Stimulated activated CD8-positive, alpha-beta memory T cell treated with anti-CD3 and anti-CD28 coated beads, Interleukin-12 subunit alpha, Interleukin-12 subunit beta, amount 100 ng/mL, for 1 hour (primary cell): ENCODE results near the gene SLC34A3.
"Not testable (repeated sequence)": the region's sequence is repeated elsewhere in the genome, so short reads cannot be mapped to it uniquely, and the experiment has no call there.

Experiments used
- DNase-seq: peaks from one replicate; pipeline ENCODE4 v3.0.0-alpha.2; 2020; ENCODE audit warnings: low read depth

The SLC34A3 gene

DNA sequence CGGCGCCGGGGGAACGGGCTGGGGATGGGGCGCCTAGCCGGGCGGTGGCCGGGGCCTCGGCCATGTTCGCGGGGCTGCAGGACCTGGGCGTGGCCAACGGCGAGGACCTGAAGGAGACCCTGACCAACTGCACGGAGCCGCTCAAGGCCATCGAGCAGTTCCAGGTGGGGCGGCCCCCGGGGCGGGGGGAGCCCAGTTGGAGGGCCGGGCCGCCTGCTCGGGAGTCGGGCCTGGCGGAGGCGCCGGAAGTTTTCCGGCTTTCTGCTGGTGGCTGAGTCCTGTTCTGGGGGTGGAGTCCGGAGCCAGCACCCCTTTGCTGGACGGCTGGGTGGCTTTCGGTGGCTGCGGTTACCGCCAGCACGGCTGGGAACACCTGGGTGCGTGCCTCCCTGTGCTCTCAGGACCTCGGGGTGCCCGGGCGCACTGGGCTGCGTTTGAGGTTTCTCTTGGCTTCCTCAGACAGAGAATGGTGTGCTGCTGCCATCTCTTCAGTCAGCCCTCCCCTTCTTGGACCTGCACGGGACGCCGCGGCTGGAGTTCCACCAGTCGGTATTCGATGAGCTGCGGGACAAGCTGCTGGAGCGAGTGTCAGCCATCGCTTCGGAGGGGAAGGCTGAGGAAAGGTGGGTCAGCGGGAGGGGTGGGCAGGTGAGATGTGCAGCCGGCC is 24.9 kb downstream of the SLC34A3 start:
- DNase-seq = no peak

DNA sequence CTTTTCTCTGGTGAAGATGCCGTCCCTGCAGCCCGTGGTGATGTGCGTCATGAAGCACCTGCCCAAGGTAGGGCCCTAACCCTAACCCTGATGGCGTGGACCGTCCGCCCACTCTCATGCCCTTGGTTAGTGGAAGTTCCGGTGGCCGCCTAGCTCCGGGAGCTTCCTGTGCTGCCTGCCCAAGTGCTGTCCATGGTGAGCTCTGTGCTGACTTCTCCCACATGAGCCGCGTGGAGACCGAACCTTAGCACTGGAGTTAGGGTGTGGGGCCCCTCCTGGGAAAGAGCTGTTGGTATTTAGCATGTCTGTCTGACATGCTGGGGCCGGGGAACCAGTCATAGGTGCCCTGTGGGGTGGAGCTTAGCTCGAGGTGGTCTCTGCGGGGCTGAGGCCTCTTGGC is 25.7 kb downstream of the SLC34A3 start:
- DNase-seq = no peak

DNA sequence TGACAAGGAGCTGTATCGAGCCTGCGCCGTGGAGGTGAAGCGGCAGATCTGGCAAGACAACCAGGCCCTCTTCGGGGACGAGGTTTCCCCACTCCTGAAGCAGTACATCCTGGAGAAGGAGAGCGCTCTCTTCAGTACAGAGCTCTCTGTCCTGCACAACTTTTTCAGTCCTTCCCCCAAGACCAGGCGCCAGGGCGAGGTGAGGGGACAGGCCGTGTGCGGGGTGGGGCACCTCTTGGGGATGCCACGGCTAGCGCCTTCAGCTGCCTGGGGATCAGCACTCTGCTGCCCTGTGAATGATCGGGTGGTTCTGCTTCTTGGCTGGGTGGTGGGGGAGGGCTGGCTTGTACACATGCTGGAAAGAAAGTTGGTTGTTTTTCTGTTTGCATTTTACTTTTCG is 26.2 kb downstream of the SLC34A3 start:
- DNase-seq = no peak

DNA sequence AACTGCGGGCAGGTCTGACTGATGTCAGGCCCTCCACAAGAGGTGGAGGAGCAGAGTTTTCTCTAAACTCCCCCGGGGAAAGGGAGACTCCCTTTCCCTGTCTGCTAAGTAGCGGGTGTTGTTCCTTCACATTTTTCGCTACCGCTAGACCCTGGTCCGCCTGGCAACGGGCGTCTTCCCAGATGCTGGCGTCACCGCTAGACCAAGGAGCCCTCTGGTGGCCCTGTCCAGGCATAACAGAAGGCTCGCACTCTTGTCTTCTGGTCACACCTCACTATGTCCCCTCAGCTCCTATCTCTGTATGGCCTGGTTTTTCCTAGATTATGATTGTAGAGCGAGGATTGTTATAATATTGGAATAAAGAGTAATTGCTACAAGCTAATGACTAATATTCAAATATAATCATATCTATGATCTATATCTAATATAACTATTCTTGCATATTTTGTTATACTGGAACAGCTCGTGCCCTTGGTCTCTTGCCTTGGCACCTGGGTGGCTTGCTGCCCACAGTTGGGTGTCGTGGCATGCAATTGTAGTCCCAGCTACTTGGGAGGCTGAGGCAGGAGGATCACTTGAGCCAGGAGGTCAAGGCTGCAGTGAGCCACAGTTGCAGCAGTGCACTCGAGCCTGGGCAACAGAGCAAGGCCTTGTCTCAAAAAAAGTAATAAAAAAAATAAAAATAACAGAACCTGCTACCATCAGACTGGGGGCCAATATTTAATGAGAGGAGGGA is 31.6 kb downstream of the SLC34A3 start:
- DNase-seq = not testable (repeated sequence)

DNA sequence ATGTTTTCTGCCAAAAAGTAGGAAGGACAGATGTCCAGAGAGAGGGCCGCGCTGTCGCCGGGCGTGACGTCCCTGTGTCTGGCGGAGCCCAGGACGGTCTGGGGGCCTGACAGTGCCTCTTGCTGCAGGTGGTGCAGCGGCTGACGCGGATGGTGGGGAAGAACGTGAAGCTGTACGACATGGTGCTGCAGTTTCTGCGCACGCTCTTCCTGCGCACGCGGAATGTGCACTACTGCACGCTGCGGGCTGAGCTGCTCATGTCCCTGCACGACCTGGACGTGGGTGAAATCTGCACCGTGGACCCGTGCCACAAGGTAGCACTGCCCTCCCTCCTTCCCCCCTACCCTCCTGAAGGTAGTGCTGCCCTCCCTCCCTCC is 32.2 kb downstream of the SLC34A3 start:
- no peak for DNase-seq

DNA sequence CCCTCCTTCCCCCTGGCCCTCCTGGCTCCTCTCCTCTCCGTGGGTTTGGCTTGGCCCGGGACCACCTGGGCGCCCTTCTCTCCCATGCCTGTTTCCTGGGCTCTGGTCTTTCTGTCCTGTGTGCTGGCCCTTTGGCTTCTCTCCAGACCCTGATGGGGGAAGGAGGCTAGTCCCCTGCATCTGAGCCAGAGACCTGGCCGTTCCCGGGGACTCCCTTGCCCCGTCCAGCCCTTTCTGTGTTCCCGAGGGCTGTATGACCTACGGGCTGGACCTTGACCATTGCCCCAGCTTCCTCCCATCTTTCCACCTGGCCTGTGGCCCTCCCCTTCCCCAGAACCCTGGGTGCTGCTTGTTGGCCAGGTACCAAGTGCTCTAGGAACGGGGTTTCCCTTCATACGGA is 32.8 kb downstream of the SLC34A3 start:
- no peak for DNase-seq

DNA sequence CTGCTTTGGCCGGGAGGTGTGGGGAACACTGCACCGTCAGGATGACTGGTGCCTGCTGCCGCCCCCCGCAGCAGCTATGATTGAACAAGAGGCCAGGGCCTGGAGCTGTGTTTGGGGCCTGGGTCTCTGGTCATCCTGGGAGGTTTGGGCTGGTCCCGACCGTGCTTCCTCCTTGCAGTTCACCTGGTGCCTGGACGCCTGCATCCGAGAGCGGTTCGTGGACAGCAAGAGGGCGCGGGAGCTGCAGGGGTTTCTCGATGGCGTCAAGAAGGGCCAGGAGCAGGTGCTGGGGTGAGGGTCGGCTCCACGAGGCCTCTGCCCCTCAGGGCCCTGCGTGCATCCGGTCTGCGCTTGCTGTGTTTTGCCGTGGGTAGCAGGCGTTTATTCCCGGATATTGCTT is 33.4 kb downstream of the SLC34A3 start:
- DNase-seq = no peak

DNA sequence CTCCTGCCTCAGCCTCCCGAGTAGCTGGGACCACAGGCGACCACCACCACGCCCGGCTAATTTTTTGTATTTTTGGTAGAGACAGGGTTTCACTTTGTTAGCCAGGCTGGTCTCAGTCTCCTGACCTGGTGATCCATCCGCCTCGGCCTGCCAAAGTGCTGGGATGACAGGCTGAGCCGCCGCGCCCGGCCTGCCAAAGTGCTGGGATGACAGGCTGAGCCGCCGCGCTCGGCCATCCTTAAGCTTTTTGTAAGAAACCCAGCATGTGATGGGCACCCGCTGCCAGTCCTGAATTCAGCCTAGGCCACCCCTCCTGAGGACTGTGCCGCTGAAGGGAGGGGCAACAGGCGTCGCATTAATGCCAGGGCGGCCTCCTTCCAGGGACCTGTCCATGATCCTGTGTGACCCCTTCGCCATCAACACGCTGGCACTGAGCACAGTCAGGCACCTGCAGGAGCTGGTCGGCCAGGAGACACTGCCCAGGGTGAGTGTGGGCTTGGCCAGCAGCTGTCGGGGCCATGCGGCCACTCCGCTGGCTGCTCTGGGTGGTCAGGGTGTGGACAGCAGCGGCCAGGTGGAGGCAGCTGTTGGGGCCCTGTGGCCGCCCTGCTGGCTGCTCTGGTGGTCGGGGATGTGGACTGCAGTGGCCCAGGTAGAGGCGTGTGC is 34.9 kb downstream of the SLC34A3 start:
- no peak for DNase-seq

DNA sequence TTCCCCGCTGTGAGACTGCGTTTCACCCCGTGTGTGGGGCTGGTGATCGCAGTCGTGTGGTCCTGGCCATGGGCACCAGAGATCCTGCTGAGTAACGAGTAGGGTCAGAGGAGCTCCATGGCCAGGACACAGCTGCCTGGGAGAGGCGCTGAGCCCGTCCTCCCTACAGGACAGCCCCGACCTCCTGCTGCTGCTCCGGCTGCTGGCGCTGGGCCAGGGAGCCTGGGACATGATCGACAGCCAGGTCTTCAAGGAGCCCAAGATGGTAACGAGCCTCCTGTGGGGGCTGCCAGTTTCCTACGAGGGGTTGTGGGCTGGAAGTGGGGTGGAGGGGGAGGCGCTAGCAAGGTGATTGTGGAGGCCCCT is 35.4 kb downstream of the SLC34A3 start:
- DNase-seq = no peak

DNA sequence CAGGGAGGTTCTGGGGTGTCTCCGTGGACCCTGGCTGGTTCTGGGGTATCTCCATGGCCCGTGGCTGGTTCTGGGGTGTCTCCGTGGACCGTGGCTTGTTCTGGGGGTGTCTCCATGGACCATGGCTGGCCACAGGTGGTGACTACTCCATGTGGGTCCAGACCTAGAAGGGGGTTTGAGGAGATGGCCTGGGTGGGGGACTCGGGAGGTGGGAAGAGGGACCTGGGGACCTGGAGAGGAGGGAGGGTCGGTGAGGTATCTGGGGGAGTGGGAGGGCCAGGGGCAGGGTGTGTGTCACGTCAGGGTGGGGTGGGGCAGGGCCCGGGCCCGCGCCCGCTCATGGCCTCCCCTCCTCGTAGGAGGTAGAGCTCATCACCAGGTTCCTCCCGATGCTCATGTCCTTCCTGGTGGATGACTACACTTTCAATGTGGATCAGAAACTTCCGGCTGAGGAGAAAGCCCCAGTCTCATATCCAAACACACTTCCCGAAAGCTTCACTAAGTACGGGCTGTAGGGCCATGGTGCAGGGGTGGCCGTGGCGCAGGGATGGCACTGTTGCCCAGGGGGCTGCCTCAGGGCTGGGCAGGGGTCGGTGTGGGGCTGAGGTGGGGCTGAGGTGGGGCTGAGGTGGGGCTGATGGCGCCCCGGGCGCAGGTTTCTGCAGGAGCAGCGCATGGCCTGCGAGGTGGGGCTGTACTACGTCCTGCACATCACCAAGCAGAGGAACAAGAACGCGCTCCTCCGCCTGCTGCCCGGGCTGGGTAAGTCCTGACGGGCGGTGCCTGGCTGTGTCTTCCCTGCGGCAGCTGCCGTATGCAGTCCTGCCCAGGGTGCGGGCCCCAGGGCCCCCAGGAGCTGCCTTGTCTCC is 36.1 kb downstream of the SLC34A3 start:
- DNase-seq = no peak

DNA sequence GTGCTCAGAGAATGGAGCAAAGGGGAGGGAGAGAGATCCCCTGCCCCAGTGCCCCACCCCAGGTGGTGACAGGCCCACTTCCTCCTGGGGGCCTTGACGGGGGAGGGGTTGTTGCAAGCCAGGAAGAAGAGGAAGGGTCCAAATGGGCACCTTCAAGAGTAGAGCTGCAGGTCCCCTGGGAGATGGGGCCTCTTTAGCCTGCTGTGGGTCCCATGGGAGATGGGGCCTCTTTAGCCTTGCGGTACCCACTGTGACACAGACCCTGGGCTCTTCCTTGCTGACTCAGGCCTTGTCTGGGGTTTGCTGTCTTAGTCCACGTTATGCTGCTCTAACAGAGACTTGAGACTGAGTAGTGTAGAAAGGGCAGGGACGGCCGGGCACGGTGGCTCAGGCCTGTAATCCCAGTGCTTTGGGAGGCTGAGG is 37.2 kb downstream of the SLC34A3 start:
- DNase-seq = no peak

DNA sequence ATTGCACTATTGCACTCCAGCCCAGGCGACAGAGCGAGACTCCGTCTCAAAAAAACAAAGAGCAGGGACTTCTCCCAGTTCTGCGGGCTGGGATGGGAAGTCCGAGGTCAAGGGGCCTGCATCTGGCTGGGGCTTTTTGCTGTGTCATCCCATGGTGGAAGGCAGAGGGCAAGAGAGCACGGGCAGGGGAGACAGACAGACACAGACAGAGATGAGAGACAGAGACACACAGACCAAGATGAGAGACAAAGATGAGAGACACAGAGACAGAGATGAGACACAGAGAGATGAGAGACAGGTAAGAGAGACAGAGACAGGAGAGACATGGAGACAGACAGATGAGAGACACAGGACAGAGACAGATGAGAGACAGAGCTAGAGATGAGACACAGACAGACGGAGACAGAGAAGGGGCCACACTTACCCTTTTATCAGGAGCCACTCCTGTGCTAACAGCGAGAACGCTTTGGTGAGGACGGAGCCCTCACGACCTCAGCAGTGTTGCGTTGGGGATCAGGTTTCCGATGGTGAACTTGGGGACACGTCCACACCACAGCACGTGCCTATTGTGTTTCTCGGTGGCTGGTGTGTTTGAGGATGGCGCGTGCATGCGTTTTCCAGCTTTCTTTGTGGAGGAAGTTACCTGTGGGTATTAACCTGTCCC is 38.0 kb downstream of the SLC34A3 start:
- DNase-seq = no peak

DNA sequence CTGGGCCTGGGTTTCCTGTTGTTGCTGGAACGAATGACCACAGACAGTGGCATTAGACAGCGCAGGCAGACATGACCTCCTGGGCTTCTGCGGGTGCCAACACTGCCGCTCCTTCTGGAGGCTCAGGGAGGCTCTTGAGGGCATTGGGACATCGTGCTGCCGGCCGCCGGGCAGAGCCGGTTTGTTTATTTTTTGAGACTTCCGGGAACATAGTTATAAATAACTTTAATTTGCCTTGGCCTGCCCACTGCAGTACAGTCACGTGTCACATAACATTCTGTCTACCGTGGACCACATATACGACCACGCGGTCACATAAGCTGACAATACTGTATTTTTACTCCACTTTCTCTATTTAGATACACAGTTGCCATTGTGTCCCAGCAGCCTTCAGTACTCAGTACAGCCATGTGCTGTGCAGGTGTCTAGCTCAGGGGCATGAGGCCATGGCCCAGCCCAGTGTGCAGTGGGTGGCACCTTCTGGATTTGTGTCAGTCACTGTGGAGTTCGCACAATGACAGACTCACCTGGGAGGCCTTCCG is 38.6 kb downstream of the SLC34A3 start:
- DNase-seq = no peak

DNA sequence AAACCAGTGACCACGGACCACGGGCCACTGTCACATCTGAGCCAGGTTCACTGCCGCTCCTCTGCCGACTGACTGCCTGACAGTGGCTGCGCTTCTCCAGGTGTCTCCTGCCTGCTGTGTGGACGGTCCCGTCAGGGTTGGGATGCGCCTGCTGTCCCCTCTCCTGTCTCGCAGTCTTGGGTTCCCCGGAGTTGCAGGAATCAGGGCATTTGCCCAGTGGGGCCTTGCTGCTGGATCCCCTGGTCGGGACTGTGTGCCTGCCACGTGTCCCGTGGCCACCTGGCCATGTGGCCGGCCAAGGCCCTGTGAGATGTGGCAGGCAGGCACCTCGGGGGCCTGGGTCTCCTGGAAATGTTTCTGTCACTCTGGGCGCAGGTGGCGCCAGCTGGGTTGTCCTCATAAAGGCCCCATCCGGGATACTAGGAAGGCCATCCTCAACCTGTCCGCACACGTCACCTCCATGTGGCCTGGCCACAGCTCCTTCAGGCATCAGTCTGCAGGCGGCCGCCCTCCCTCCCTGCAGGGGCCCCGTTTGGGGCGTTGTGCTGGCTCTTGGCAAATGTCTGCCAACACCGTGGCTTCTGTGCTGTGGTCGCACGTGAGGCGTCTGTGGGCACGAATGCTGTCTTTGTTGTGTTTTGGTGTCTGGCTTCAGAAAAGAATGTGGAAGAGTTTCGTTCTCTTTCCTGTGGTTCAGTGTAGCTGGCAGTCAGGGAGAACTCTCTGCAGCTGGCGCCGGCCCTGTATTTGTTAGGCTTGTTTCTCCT is 40.4 kb downstream of the SLC34A3 start:
- no peak for DNase-seq

DNA sequence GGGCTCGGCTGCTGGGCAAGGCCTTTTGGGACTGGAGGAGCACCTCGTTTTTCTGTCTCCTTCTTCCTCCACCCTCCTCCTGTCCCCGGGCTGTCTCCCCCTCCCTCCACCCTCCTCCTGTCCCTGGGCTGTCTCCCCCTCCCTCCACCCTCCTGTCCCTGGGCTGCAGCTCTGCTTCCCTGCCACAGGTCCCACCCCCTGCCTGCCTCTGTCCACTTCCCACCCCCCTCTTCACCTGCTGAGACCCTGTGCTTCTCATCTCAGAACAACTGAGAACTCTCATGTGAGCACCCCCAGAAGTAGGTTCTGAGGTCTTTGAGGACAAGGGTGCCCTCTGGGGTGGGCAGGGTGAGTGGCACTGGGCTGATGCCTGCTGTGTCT is 41.0 kb downstream of the SLC34A3 start:
- no peak for DNase-seq

DNA sequence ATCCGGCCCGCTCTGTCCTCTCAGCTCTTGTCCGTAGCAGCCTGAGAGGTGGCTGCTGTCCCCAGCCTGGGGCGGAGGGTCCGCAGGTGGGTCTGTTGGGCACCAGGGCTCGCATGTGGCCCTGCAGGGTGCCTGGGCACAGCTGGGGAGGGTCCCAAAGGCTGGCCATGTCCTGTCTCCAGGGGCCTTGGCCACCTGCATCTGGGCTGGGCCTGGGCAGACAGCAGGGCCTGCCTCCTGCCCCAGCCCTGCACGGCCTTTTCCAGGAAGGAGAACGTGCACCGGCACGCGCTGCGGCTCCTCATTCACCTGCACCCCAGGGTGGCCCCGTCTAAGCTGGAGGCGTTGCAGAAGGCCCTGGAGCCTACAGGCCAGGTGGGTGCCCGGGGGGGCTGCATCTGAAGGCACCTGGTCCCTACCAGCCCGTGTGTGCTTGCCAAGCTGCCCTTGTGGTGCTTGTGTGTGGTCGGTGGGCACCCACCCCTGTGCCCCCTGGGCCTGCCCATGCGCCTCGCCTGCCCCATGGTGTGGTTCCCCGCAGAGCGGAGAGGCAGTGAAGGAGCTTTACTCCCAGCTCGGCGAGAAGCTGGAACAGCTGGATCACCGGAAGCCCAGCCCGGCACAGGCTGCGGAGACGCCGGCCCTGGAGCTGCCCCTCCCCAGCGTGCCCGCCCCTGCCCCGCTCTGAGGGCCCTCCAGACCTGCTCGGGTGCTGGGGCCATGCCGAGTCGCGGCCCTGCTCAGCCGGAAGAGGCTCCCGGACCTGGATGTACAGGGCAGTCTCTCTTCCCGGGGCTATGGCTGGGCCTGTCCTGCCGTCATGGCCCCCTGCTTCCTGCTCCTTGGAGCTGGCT is 41.8 kb downstream of the SLC34A3 start:
- DNase-seq = no peak

DNA sequence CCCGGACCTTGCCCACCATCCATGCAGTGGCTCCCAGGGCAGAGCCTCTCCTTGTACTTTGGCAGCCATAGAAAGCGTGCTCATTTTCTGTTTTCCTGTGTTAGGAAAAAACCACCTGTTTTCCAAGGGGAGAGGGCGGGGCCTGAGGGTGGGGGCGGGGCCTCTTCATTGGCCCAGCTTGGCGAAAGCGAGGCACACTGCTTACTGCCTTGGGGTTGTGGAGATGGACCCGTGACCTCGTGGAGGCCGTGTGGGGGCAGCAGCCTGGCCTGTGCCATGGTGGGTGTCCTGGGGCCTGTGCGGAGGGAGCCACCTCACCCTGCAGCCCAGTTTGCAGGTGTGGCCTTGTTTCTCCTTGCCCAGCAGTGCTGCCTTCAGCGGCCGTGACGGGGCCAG is 42.4 kb downstream of the SLC34A3 start:
- DNase-seq = no peak

DNA sequence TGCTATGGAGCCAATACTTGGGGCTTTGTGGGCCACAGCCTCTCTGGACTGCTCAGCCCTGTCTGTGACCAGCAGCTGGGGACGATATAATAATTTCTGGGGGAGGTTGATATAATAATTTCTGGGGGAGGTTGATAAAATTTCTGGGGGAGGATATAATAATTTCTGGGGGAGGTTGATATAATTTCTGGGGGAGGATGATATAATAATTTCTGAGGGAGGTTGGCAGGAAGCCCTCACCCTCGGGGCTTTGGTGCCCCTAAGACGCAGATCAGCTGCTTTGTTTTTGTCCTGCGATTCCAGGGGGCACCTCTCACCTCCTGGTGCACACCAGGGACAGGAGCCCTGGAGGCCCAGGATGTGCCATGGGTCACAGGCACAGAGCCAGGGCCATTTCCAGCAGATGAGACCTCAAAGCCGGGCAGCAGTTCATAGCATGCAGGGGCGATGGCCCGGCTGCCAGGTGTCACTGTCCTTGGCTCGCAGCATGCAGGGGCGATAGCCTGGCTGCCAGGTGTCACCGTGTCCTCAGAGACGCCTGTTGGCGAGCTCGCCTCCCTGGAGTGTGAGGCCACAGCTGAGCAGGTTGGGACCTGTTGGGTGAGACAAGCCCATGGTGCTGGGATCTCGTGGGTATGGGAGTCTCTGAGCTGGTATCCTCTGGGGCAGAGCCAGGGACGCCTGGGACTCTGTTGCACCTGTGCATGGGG is 43.1 kb downstream of the SLC34A3 start:
- DNase-seq = no peak

DNA sequence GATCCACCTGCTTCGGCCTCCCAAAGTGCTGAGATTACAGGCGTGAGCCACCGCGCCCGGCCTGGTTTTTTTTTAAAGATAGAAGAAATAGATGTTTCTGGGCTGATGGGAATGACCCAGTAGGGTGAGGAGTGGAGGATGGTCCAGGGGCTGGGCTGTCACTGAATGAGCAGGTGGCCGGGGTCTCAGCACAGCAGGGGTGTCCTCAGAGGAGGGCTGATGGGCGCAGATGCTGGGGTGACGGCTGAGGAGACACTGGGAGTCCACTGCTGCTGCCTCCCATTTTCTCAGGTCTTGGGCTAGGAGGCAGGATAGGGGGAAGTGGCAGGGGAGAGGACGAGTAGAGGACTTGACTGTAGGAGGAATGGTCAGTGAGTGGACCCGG is 44.5 kb downstream of the SLC34A3 start:
- no peak for DNase-seq
